Neural crest cell (in vitro differentiated cells): Measurements from ENCODE around the gene CDH26. TPM values are rescaled to one million over a fixed set of nuclear protein-coding genes. Genes with fewer than 3 reads are reported as not detected.

Experiments used
- DNase-seq: peaks from one replicate; pipeline ENCODE4 v3.0.0; 2021; ENCODE audit warnings: low read depth, mixed read lengths, low spot score
- H3K27ac Mint-ChIP-seq: one replicate; pipeline ENCODE4 v1.8.0; 2021; ENCODE audit warnings: mild to moderate bottlenecking, mixed read lengths; ENCODE audit not compliant: unreplicated experiment
- H3K27me3 Mint-ChIP-seq: 2 replicates; pipeline ENCODE4 v1.8.0; 2021; ENCODE audit warnings: low read depth, mild to moderate bottlenecking, mixed read lengths
- H3K36me3 Mint-ChIP-seq: 2 replicates; pipeline ENCODE4 v1.8.0; 2021; ENCODE audit warnings: low read depth, mild to moderate bottlenecking, mixed read lengths
- H3K4me1 Mint-ChIP-seq: 2 replicates; pipeline ENCODE4 v1.8.0; 2021; ENCODE audit warnings: mixed read lengths
- H3K4me3 Mint-ChIP-seq: one replicate; pipeline ENCODE4 v1.8.0; 2021; ENCODE audit warnings: mild to moderate bottlenecking, mixed read lengths
- H3K9me3 Mint-ChIP-seq: 2 replicates; pipeline ENCODE4 v1.8.0; 2021; ENCODE audit warnings: mixed read lengths
- total RNA-seq: library from RNA; stranded (reverse); gene quantifications from 2 replicates; pipeline ENCODE4 v1.2.1, GENCODE V29; 2021
- TF ChIP-seq, protein P1 (sequence below): fragments of 200-600 bp; sonication (generic); conservative IDR thresholded peaks from 2 replicates; pipeline ENCODE4 v1.5.0; 2021; ENCODE audit warnings: antibody characterized with exemption, mild to moderate bottlenecking

CDH26 gene
- total RNA-seq, 1 donor from 2014 or later, result 0.89 TPM

DNA sequence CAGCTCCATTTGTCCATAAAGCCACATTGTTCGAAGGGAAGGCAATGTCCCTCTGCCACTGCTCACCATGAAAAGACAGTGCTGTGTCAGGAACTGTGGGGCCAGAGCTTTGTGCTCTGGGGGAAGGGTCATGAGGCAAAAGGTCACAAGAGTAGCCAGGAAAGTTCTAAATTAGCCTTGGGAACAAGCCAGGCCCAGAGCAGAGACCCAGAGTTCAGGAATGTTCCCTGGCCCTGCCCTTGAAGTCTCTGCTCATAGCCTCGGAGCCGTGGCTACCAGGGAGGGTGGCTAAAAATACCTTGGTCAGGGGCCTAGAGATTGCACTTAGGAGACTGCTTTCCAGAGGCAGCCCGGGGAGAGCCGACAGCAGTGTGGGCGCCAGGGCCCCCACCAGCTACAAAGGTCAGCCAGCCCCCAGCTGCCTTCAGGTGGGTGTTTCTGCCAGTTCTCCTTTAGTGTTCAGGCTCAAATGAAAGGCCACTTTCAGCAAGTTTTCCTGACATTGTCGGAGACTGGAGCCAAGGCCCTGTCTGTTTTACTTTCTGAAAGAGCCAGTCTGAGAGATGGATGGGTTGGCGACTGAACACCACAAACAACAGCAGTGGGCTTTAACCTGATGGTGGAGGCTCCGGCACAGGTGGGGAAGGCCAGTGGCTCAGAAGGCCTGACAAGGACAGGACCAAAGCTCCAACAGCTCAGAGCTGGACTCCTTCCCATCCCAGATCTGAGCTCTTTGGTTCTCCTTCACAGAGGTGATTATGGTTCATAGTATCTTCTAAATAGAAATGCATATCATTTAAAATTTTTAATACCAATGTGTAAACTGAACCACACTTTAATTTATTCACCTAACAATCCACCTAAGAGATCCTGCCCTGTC lies 76.2 kb downstream of the CDH26 start:
- Mint-ChIP-seq H3K4me3 (peak overlapping the region; percentile 12), H3K36me3 (no peaks in the 10 kb centered on the region), H3K9me3 (no peaks in the 10 kb centered on the region), H3K27ac (peak overlapping the region; percentile 88), H3K27me3 (no peaks in the 10 kb centered on the region), H3K4me1 (peaks cover 61% of the 10 kb centered on the region)
- TF ChIP-seq, protein P1, sequence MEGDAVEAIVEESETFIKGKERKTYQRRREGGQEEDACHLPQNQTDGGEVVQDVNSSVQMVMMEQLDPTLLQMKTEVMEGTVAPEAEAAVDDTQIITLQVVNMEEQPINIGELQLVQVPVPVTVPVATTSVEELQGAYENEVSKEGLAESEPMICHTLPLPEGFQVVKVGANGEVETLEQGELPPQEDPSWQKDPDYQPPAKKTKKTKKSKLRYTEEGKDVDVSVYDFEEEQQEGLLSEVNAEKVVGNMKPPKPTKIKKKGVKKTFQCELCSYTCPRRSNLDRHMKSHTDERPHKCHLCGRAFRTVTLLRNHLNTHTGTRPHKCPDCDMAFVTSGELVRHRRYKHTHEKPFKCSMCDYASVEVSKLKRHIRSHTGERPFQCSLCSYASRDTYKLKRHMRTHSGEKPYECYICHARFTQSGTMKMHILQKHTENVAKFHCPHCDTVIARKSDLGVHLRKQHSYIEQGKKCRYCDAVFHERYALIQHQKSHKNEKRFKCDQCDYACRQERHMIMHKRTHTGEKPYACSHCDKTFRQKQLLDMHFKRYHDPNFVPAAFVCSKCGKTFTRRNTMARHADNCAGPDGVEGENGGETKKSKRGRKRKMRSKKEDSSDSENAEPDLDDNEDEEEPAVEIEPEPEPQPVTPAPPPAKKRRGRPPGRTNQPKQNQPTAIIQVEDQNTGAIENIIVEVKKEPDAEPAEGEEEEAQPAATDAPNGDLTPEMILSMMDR, result no peak
- peak; percentile 21 for DNase-seq

DNA sequence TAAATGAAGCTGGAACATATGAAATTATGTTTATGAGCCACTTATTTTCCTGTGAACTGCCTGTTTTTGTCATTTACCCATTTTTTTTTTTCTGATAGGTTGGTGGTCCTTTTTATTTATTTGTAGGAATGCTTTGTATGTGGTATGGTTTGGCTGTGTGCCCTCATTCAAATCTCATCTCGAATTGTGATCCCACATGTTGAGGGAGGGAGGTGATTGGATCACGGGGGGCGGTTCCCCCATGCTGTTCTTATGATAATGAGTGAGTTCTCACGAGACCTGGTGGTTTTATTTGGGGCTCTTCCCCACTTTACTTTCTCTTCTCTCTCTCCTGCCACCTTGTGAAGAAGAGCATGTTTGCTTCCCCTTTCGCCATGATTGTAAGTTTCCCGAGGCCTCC lies 77.3 kb downstream of the CDH26 start:
- H3K4me3 Mint-ChIP-seq, result peak overlapping the region; percentile 34
- H3K36me3 Mint-ChIP-seq, result no peaks in the 10 kb centered on the region
- no peaks in the 10 kb centered on the region for H3K9me3 Mint-ChIP-seq
- peak overlapping the region; percentile 85 for H3K27ac Mint-ChIP-seq
- H3K4me1 Mint-ChIP-seq, result peaks cover 61% of the 10 kb centered on the region
- TF ChIP-seq, protein P1, result no peak
- H3K27me3 Mint-ChIP-seq, result no peaks in the 10 kb centered on the region
- no peak for DNase-seq

DNA sequence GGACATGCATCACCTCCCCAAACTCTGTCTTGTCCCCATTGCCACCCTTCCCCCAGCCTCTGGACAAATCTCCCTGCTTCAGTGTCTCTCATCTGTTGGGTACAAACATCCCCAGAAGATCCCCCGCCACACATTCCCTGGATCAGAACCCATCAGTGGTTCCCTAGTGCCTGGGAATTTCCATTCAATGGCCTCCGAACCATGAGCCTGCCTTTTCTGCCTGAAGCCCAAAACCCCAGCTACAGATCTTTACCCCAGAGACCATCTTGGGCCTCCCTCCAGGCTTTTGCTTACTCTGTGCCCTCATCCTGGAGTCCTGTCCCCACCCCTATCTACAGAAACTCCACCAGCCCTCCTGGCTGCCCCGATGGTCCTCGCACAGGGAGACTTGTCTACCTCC lies 78.1 kb downstream of the CDH26 start:
- no peaks in the 10 kb centered on the region for H3K9me3 Mint-ChIP-seq
- TF ChIP-seq, protein P1, result no peak
- no peak for DNase-seq
- H3K36me3 Mint-ChIP-seq, result no peaks in the 10 kb centered on the region
- H3K27me3 Mint-ChIP-seq, result no peaks in the 10 kb centered on the region
- H3K27ac Mint-ChIP-seq, result no peak overlapping the region
- H3K4me3 Mint-ChIP-seq, result peak overlapping the region; percentile 10
- peaks cover 56% of the 10 kb centered on the region for H3K4me1 Mint-ChIP-seq

DNA sequence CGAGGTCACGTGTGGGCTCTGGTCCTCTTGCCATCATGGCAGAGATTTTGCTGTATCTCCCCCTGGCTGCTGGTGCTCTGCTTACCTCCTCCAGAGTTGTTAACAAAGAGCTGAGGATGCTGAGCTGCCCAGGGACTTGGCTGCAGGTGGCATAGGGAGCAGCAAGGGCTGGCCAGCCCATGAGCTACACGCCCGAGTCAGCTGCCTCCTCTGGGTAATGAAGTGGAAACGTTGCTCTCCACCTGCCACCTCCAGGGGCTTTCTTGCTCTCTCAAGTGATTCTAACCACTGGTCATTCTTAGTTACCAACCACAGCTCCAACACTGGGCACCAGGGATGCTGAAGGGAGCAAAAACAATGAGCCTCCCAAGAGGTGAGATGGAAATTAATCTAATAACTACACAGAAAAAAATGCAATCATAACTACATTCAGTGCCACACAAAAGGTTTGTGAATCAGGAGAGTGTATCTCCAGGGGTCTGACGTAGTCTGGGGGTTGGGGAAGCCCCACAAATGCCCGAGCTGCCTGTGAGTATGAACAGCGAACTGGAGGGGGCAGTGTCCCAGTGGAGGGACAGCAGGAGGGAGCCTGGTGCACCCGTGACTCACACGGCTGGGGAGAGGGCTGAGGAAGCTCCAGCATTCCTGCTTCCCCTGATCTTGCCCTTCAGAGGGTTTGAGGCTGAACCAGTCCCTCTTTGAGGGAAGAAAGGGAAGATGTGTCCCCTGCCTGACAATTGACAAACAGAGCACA lies 78.7 kb downstream of the CDH26 start:
- no peak for DNase-seq
- Mint-ChIP-seq H3K4me3 (peak overlapping the region; percentile 10), H3K4me1 (peaks cover 50% of the 10 kb centered on the region), H3K36me3 (no peaks in the 10 kb centered on the region), H3K27me3 (no peaks in the 10 kb centered on the region), H3K27ac (no peak overlapping the region), H3K9me3 (no peaks in the 10 kb centered on the region)
- TF ChIP-seq, protein P1, result peak; percentile 5

DNA sequence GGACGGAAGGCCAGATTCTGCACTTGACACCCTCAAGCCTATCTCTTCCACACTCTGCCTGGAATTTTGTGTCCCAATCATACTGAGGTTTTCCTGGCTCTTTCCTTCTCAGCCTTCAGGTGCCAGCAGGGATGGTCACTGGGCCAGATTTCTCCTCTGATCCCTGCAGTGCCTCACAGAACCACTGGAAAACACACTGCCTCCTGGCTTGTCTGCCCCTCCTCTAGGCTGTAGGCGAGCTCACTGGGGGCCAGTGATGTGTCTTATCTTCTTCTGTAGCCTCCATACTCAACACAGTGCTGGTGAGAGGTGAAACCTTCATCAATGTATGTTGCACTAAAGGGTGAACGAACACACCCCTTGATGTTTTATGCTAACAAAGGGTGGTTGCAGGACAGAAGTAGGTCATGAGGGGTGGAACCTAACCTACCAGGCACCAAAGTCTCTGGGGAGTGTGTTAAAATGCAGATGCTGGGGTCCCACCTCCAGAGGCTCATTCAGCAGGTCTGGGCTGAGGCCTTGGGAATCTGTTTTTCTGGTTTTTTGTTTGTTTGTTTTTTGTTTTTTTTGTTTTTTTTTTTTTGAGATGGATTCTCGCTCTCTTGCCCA lies 80.3 kb downstream of the CDH26 start:
- peaks cover 39% of the 10 kb centered on the region for H3K4me1 Mint-ChIP-seq
- no peaks in the 10 kb centered on the region for H3K27me3 Mint-ChIP-seq

More for the DNA sequence above, 80.3 kb downstream of the CDH26 start:
- peaks cover under 1% of the 10 kb centered on the region for H3K36me3 Mint-ChIP-seq
- H3K9me3 Mint-ChIP-seq, result no peaks in the 10 kb centered on the region
- H3K4me3 Mint-ChIP-seq, result no peak overlapping the region
- TF ChIP-seq, protein P1, result no peak
- no peak overlapping the region for H3K27ac Mint-ChIP-seq
- no peak for DNase-seq
